Measurements from ENCODE around the gene NBEAL2. TPM values are rescaled to one million over a fixed set of nuclear protein-coding genes. Genes with fewer than 3 reads are reported as not detected.
A peak's percentile ranks its signal among the peaks of the same experiment; 100 is the strongest.

The NBEAL2 gene
- total and polyA plus RNA-seq, 2 of the 4 experiments (the other 2 are of a cell fraction) = 2.2 to 12.5 TPM

GRCh38 chr3:46976326-46977190 is 2.9 kb upstream of the NBEAL2 start, which contains the start of gene CCDC12 (continued):
- no peak for TF ChIP-seq CHD1 (IDR thresholded peaks at IDR 0.05; ENCODE audit: low read depth, low read length)
- TF ChIP-seq MAZ (IDR thresholded peaks at IDR 0.05; ENCODE audit: borderline replicate concordance, low read depth, low read length) = peak; percentile 72; the same call in 1 of the 2 replicates
- TF ChIP-seq RFX5 (IDR thresholded peaks at IDR 0.05; ENCODE audit: low read depth, low read length) = no peak

- peak overlapping the region; percentile 64; the same call in 1 of the 2 replicates for H3K27ac ChIP-seq (ENCODE audit: insufficient read depth, low read length)
- peaks cover 9% of the 10 kb centered on the region for H3K4me1 ChIP-seq (ENCODE audit: control insufficient read depth, insufficient read depth, low read length)
- H3K9me3 ChIP-seq (ENCODE audit: control insufficient read depth, insufficient read depth, low read length) = no peaks in the 10 kb centered on the region
- H3K56ac ChIP-seq (ENCODE audit: extremely low read depth, insufficient read depth, low read length) = no peak overlapping the region
- H2BK15ac ChIP-seq (ENCODE audit: low read depth, low read length) = peak overlapping the region; percentile 70; the same call in 1 of the 3 replicates
- H2BK120ac ChIP-seq (ENCODE audit: low read depth, low read length) = peak overlapping the region; percentile 91
- dilution Hi-C loops (cut with HindIII; ENCODE audit: low sequenced_read_pairs, unreplicated experiment) = no loop called here
- DNase-seq = no peak
- no peak overlapping the region for H3K4me3 ChIP-seq (ENCODE audit: insufficient read depth, low read depth, low read length)
- H3K23ac ChIP-seq (ENCODE audit: low read depth, low read length) = 0 out of 2 replicates have a peak overlapping the region, but pooled peaks have one; percentile 25
- peak overlapping the region; percentile 95 for H2BK20ac ChIP-seq (ENCODE audit: low read depth, low read length)
- intact Hi-C loops (cut with micrococcal nuclease) = loop anchor here (2.0 kb wide), 1 partner anchor 43 kb away; no protein-coding TSS in a partner anchor
- peak overlapping the region; percentile 5 for H2AFZ ChIP-seq (replicated peaks; ENCODE audit: low read length, poor library complexity)
- H4K20me1 ChIP-seq (ENCODE audit: insufficient read depth, low read length) = peaks cover 19% of the 10 kb centered on the region; the same call in 1 of the 2 replicates
- peak overlapping the region; percentile 89 for H4K91ac ChIP-seq (ENCODE audit: insufficient read depth, low read depth, low read length)
- ChIA-PET POLR2A (ENCODE audit: unreplicated experiment) (no interaction called here), CTCF (interaction anchor here (0.6 kb wide), 2 partner anchors 247 to 523 kb away, joined by 4 read pairs; no protein-coding TSS in a partner anchor)
- H2AK5ac ChIP-seq (ENCODE audit: low read depth, low read length) = peak overlapping the region; percentile 97
- H3K9ac ChIP-seq (ENCODE audit: low read depth, low read length) = no peak overlapping the region
- no TSS peak for BruUV-seq (replicated peaks)
- H3K4ac ChIP-seq (ENCODE audit: low read depth, low read length) = peak overlapping the region; percentile 94
- H4K5ac ChIP-seq (ENCODE audit: low read depth, low read length) = peak overlapping the region; percentile 69
- ATAC-seq (ENCODE audit: low read depth) = no peak
- H3K4me2 ChIP-seq (ENCODE audit: low read depth, low read length) = no peak overlapping the region
- peak overlapping the region; percentile 93 for H2AK9ac ChIP-seq (replicated peaks; ENCODE audit: low read depth, low read length, poor library complexity)
- peak overlapping the region; percentile 36; the same call in 1 of the 2 replicates for H3K18ac ChIP-seq (ENCODE audit: low read depth, low read length)
- peak overlapping the region; percentile 86 for H2BK5ac ChIP-seq (ENCODE audit: low read depth, low read length, poor library complexity, severe bottlenecking)
- H3K27me3 ChIP-seq (ENCODE audit: control insufficient read depth, insufficient read depth, low read length) = no peaks in the 10 kb centered on the region
- peaks cover 3 to 42% of the 10 kb centered on the region in 2 experiments; a peak in 3 of 4 replicates for H3K79me1 ChIP-seq (ENCODE audit: low read depth in 1 of 2, low read length in 2 of 2)
- no peaks in the 10 kb centered on the region for H3K36me3 ChIP-seq (ENCODE audit: control insufficient read depth, insufficient read depth, low read length)
- no peak overlapping the region; the same call in 1 of the 2 replicates for H3K14ac ChIP-seq (replicated peaks; ENCODE audit: low read depth, low read length)
- peak overlapping the region in 1 of 2 experiments; percentile 94; a peak in 3 of 4 replicates for H4K8ac ChIP-seq (ENCODE audit: low read depth in 2 of 2, low read length in 2 of 2)
- peaks cover 3% of the 10 kb centered on the region for H3K9me1 ChIP-seq (ENCODE audit: insufficient read depth, low read length)
- WGBS, 2 experiments (ENCODE audit: extremely low coverage in 2 of 2, insufficient read length in 1 of 2) = no CpG with 5 or more reads among the region's 5 CpGs
- in situ Hi-C loops (cut with MboI; ENCODE audit: low sequenced_read_pairs) = no loop called here
- TF ChIP-seq POLR2A (IDR thresholded peaks at IDR 0.05; ENCODE audit: low read depth, low read length) (no peak), USF2 (IDR thresholded peaks at IDR 0.05; ENCODE audit: low read depth, low read length) (no peak), SMC3 (IDR thresholded peaks at IDR 0.05; ENCODE audit: low read depth, low read length) (no peak), RCOR1 (IDR thresholded peaks at IDR 0.05; ENCODE audit: insufficient replicate concordance, low read length) (no peak), CEBPB (IDR thresholded peaks at IDR 0.05; ENCODE audit: low read depth, low read length) (no peak), BHLHE40 (IDR thresholded peaks at IDR 0.05; ENCODE audit: low read depth, low read length) (no peak), RAD21 (IDR thresholded peaks at IDR 0.05; ENCODE audit: low read length) (no peak), CTCF (conservative IDR thresholded peaks at IDR 0.05; ENCODE audit: low read depth, low read length) (no peak), FOS (IDR thresholded peaks at IDR 0.05; ENCODE audit: low read depth, low read length) (no peak), RFX5 (IDR thresholded peaks at IDR 0.05; ENCODE audit: low read depth, low read length) (no peak), CHD1 (IDR thresholded peaks at IDR 0.05; ENCODE audit: low read depth, low read length) (no peak)
Measured at GRCh38 chr3:46977811-46978195, 1.7 kb upstream of the NBEAL2 start.
